Tibial artery (tissue), 4 donors: ENCODE measurements around the gene LRRC32.

Experiments
- DNase-seq, 2 donors: peaks; one replicate each; pipeline ENCODE4 v3.0.0-alpha.2; 2019
- H3K27ac ChIP-seq, 2 donors: fragments of 200-600 bp; sonication (generic) in 1 of 2; 1 replicate in 1 of 2; 2 replicates in 1 of 2; pipeline ENCODE4 v1.5.1; 2018 to 2019; ENCODE audit warnings: mild to moderate bottlenecking in 1 of 2
- H3K27me3 ChIP-seq, 2 donors: fragments of 200-600 bp; sonication (generic) in 1 of 2; one replicate each; pipeline versions ENCODE4 v1.5.1 to v1.6.0; 2016 to 2019
- H3K36me3 ChIP-seq, 3 donors: fragments of 200-600 bp; sonication (generic) in 2 of 3; one replicate each; pipeline ENCODE4 v1.5.1; 2016 to 2019; ENCODE audit warnings: mild to moderate bottlenecking in 2 of 3
- H3K4me1 ChIP-seq, 4 donors: fragments of 200-600 bp; sonication (generic) in 2 of 4; 1 replicate in 3 of 4; 2 replicates in 1 of 4; pipeline ENCODE4 v1.5.1; 2016 to 2019
- H3K4me3 ChIP-seq, 2 donors: fragments of 200-600 bp; sonication (generic) in 1 of 2; 1 replicate in 1 of 2; 2 replicates in 1 of 2; pipeline ENCODE4 v1.5.1; 2018 to 2019; ENCODE audit warnings: mild to moderate bottlenecking in 2 of 2
- H3K9me3 ChIP-seq, 3 donors: fragments of 200-600 bp; sonication (generic) in 1 of 3; one replicate each; pipeline ENCODE4 v1.5.1; 2016 to 2019
- CTCF ChIP-seq, 2 experiments: fragments of 200-600 bp in 1 of 2; fragments of 450-650 bp in 1 of 2; IDR thresholded peaks; one replicate each; pipeline ENCODE4 v1.5.1; 2017 to 2019; ENCODE audit warnings: antibody characterized with exemption in 2 of 2, mild to moderate bottlenecking in 1 of 2, moderate library complexity in 1 of 2
- intact Hi-C: fragments of 100-400 bp; cut with DNase I; formaldehyde crosslinking; loops from one replicate; pipeline ENCODE4 v1.15.0; 2023; ENCODE audit warnings: low total_unique reads

LRRC32 gene

GRCh38 chr11:76631566-76632308 is 38.8 kb downstream of the LRRC32 start:
- peaks cover 4 to 57% (median 27%) of the 10 kb centered on the region in 4 donors for H3K4me1 ChIP-seq
- peak overlapping the region; percentile 81 to 86 for H3K27ac ChIP-seq
- no peaks in the 10 kb centered on the region for H3K27me3 ChIP-seq
- no peaks in the 10 kb centered on the region for H3K36me3 ChIP-seq
- no peak for TF ChIP-seq CTCF (IDR thresholded peaks at IDR 0.05)
- no peaks in the 10 kb centered on the region for H3K9me3 ChIP-seq
- intact Hi-C loops, result no loop called here
- no peak overlapping the region for H3K4me3 ChIP-seq
- no peak for DNase-seq

DNA sequence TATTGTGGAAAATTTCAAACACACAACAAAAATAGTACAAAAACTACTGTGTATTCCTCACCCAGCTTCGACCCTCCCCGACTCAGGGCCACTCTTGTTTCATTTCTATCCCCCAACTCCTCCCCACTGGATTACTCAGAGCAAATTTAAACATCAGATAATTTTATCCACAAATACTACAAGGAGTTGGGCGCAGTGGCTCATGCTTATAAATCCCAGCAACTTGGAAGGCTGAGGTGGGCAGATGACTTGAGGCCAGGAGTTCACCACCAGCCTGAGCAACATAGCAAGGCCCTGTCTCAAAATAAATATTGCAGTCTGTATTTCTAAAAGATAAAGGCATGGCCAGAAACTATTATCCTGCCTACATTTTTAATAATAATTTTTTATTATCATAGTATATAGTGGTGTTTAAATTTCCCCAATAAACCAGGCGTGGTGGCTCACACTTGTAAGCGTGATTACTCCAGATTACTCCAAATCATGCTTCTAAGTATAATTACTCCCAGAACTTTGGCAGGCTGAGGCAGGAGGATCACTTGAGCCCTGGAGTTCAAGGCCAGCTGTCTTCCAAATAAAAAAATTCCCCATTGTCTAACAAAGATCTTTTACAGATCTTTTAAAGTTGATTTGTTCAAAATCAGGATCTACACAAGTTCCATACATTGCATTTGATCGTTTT is 39.8 kb downstream of the LRRC32 start:
- no peak for DNase-seq
- Histone ChIP-seq H3K36me3 (no peaks in the 10 kb centered on the region), H3K4me1 (peaks cover 4 to 49% (median 24%) of the 10 kb centered on the region in 4 donors), H3K4me3 (peak overlapping the region in 1 of 2 donors; percentile 23), H3K9me3 (peaks cover 0 to 5% (median 2%) of the 10 kb centered on the region in 3 donors), H3K27me3 (no peaks in the 10 kb centered on the region), H3K27ac (peak overlapping the region; percentile 81 to 86)
- TF ChIP-seq CTCF (IDR thresholded peaks at IDR 0.05), result no peak
- intact Hi-C loops, result no loop called here

GRCh38 chr11:76629853-76630599 is 40.5 kb downstream of the LRRC32 start:
- DNase-seq, result peak; percentile 84 to 92
- no peaks in the 10 kb centered on the region for H3K36me3 ChIP-seq
- no peaks in the 10 kb centered on the region for H3K27me3 ChIP-seq
- H3K27ac ChIP-seq, result peak overlapping the region; percentile 81 to 86
- H3K4me1 ChIP-seq, result peaks cover 4 to 45% (median 24%) of the 10 kb centered on the region in 4 donors
- intact Hi-C loops, result no loop called here
- peak; percentile 16 to 24 for TF ChIP-seq CTCF (IDR thresholded peaks at IDR 0.05)
- H3K9me3 ChIP-seq, result peaks cover 0 to 9% (median 6%) of the 10 kb centered on the region in 3 donors
- H3K4me3 ChIP-seq, result peak overlapping the region in 1 of 2 donors; percentile 23

- DNase-seq, result peak; percentile 73 to 85
- Histone ChIP-seq H3K9me3 (peaks cover 0 to 9% (median 6%) of the 10 kb centered on the region in 3 donors), H3K27ac (peak overlapping the region; percentile 81 to 86)
Measured at GRCh38 chr11:76629116-76629852, 41.3 kb downstream of the LRRC32 start.

More at GRCh38 chr11:76629116-76629852, 41.3 kb downstream of the LRRC32 start:
- Histone ChIP-seq H3K4me1 (peaks cover 4 to 42% (median 24%) of the 10 kb centered on the region in 4 donors), H3K4me3 (no peak overlapping the region), H3K27me3 (no peaks in the 10 kb centered on the region), H3K36me3 (no peaks in the 10 kb centered on the region)
- intact Hi-C loops, result no loop called here
- no peak for TF ChIP-seq CTCF (IDR thresholded peaks at IDR 0.05)
